Epithelial cell of esophagus (primary cell): ENCODE data around the gene RSPO1.
A peak's percentile ranks its signal among the peaks of the same experiment; 100 is the strongest.

Source experiments
- DNase-seq: peaks from one replicate; pipeline ENCODE4 v3.0.0; 2010; ENCODE audit warnings: low read depth
- H3K4me3 ChIP-seq: 2 replicates; pipeline ENCODE4 v1.5.1; 2011; ENCODE audit warnings: mild to moderate bottlenecking, low read length, control low read depth
- CTCF ChIP-seq: IDR thresholded peaks from 2 replicates; pipeline ENCODE4 v1.5.1; 2011; ENCODE audit warnings: low read depth, mild to moderate bottlenecking, low read length, control low read depth, inconsistent platforms; ENCODE audit not compliant: insufficient read depth; ENCODE audit errors: missing control alignments

RSPO1 gene

GRCh38 chr1:37656881-37657280 lies 22.2 kb upstream of the RSPO1 start:
- TF ChIP-seq CTCF: no peak
- DNase-seq: no peak

GRCh38 chr1:37656026-37656425 lies 21.3 kb upstream of the RSPO1 start:
- DNase-seq: no peak
- H3K4me3 ChIP-seq: no peak overlapping the region
- no peak for TF ChIP-seq CTCF

More at GRCh38 chr1:37656881-37657280, 22.2 kb upstream of the RSPO1 start:
- no peak overlapping the region for H3K4me3 ChIP-seq

DNA sequence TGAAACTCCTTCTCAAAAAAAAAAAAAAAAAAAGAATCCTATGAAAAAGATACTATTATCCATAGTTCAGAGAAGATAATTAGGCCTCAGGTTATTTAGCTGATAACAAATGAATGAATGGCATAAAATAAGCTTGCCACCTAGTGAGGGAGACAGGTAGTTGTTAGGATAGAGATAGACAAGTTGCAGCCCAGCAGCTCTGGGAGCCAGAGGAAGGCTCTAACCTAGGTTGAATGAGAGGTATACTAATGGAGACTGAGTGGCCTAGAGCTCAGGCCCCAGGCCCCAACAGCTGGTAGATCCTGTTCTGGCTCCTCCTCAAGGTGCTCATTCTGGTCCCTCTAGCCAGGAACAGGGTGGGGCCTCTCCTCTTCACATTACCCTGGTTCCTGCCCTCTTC lies 20.6 kb upstream of the RSPO1 start:
- H3K4me3 ChIP-seq: no peak overlapping the region
- TF ChIP-seq CTCF: peak; percentile 7
- DNase-seq: peak; percentile 7

- H3K4me3 ChIP-seq: no peak overlapping the region
- DNase-seq: no peak
- no peak for TF ChIP-seq CTCF
Measured at GRCh38 chr1:37653906-37654305, 19.2 kb upstream of the RSPO1 start.

DNA sequence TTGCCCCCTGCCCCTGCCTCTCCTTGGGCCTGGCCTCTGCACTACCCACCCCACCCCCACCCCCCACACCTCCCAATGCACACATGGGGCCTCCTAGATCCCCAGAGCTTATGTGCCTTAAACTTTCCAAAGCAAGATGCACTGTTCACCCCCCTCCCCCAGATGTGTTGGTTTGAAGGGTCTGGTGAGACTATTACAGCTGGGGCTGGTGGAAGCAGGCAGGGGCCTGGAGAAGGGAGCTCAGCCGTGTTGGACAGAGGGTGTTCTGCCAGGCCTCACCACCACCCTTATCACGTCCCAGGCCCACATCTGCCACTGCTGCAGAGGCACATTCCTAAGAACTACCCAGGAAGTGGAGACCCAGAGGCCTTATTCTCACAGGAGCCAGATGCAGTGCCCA lies 18.3 kb upstream of the RSPO1 start:
- no peak overlapping the region for H3K4me3 ChIP-seq
- no peak for TF ChIP-seq CTCF
- DNase-seq: no peak

DNA sequence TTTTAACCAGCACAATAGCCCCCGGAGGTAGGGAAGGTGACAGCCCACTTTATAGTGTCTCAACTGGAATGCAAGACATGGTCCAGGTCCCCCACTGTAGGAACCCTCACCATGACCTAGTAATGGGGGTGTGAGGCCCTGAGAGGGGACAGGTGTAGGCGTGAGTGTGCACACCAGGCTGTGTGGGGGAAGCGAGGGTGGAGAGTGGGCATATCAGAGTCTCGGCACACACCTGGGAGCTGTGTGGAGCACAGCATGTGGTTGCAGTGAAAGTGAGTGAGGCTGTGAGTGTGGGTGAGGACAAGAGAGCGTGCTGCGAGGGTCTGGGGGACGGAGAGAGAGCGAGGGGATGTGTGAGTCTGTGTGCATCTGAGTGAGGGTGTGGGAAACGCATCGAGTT lies 17.1 kb upstream of the RSPO1 start:
- no peak overlapping the region for H3K4me3 ChIP-seq
- no peak for DNase-seq
- no peak for TF ChIP-seq CTCF

DNA sequence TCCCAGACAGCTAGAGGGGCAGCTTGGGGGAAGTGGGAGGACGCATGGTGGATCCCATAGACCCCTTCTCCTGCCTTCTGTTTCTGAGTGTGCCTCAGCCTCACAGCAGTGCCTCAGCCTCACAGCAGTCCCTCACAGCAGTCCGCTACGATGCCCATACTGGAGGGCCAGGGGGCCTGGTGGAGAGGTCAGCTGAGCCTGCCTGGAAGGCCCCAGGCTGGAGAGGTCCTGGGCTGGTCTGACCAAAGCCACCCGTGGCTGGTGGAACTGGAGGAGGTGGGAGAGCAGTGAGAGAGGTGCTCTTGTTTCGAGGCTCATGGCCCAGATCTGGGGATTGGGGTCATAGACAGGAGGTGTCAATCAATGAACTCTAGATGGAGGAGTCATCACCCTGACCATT lies 16.0 kb upstream of the RSPO1 start:
- TF ChIP-seq CTCF: no peak
- no peak overlapping the region for H3K4me3 ChIP-seq
- no peak for DNase-seq
